GM23248 (cell line): Measurements from ENCODE around the gene EGR1. TPM values are rescaled to one million over a fixed set of nuclear protein-coding genes. Genes with fewer than 3 reads are reported as not detected.

Experiments used
- DNase-seq: peaks from one replicate; pipeline ENCODE4 v3.0.0-alpha.2; 2015
- H2AFZ ChIP-seq: fragments of 200-600 bp; sonication (generic); 2 replicates; pipeline ENCODE4 v1.6.1; 2016; ENCODE audit warnings: antibody characterized with exemption
- H3F3A ChIP-seq: fragments of 200-600 bp; sonication (generic); 2 replicates; pipeline ENCODE4 v1.6.1; 2016; ENCODE audit warnings: mild to moderate bottlenecking, antibody characterized with exemption, mixed run types; ENCODE audit not compliant: insufficient read depth
- H3K27ac ChIP-seq: fragments of 200-600 bp; sonication (generic); 2 replicates; pipeline ENCODE4 v1.5.1; 2016; ENCODE audit warnings: mild to moderate bottlenecking
- H3K27me3 ChIP-seq: fragments of 200-600 bp; sonication (generic); replicated peaks from 2 replicates; pipeline ENCODE4 v1.6.1; 2016; ENCODE audit warnings: mild to moderate bottlenecking; ENCODE audit not compliant: insufficient read depth
- H3K36me3 ChIP-seq: fragments of 200-600 bp; sonication (generic); 2 replicates; pipeline ENCODE4 v1.6.1; 2016; ENCODE audit warnings: low read depth, mild to moderate bottlenecking
- H3K4me1 ChIP-seq: fragments of 200-600 bp; sonication (generic); 2 replicates; pipeline ENCODE4 v1.6.1; 2016; ENCODE audit warnings: mild to moderate bottlenecking; ENCODE audit not compliant: insufficient read depth
- H3K4me2 ChIP-seq: fragments of 200-600 bp; sonication (generic); one replicate; pipeline ENCODE4 v1.6.1; 2016; ENCODE audit warnings: mild to moderate bottlenecking; ENCODE audit not compliant: unreplicated experiment
- H3K4me3 ChIP-seq: fragments of 200-600 bp; sonication (generic); 2 replicates; pipeline ENCODE4 v1.5.1; 2016; ENCODE audit warnings: mild to moderate bottlenecking
- H3K79me2 ChIP-seq: fragments of 200-600 bp; sonication (generic); 2 replicates; pipeline ENCODE4 v1.6.1; 2016; ENCODE audit warnings: mild to moderate bottlenecking; ENCODE audit not compliant: insufficient read depth
- H3K9ac ChIP-seq: fragments of 200-600 bp; sonication (generic); 2 replicates; pipeline ENCODE4 v1.6.1; 2016; ENCODE audit warnings: mild to moderate bottlenecking
- H3K9me2 ChIP-seq: fragments of 200-600 bp; sonication (generic); 2 replicates; pipeline ENCODE4 v1.6.1; 2016; ENCODE audit warnings: mixed run types, mild to moderate bottlenecking, moderate library complexity; ENCODE audit not compliant: insufficient read depth
- H3K9me3 ChIP-seq: fragments of 200-600 bp; sonication (generic); one replicate; pipeline ENCODE4 v1.6.1; 2017; ENCODE audit warnings: low read depth
- H4K20me1 ChIP-seq: fragments of 200-600 bp; sonication (generic); 2 replicates; pipeline ENCODE4 v1.6.0; 2016; ENCODE audit not compliant: insufficient read depth
- EZH2 ChIP-seq: fragments of 200-600 bp; sonication (generic); IDR thresholded peaks from 2 replicates; pipeline ENCODE4 v1.6.1; 2018; ENCODE audit warnings: antibody characterized with exemption, mild to moderate bottlenecking; ENCODE audit not compliant: insufficient read depth, poor library complexity, severe bottlenecking
- EZH2phosphoT487 ChIP-seq: fragments of 200-600 bp; sonication (generic); IDR thresholded peaks from 2 replicates; pipeline ENCODE4 v1.6.1; 2018; ENCODE audit warnings: antibody characterized with exemption, moderate library complexity, mild to moderate bottlenecking, low read depth; ENCODE audit not compliant: insufficient read depth
- WGBS, 2 experiments: methylation state at CpG; one replicate each; pipeline ENCODE4 v1.1.6; 2015 to 2017; ENCODE audit warnings: low lambda C conversion rate in 2 of 2, low coverage in 1 of 2; ENCODE audit errors: missing lambda C conversion rate in 2 of 2; 5-methylcytosine and 5-hydroxymethylcytosine counted together
- in situ Hi-C: fragments of 300-500 bp; cut with MboI; formaldehyde crosslinking; loops from 2 replicates; pipeline ENCODE4 v1.15.0; 2020
- polyA plus RNA-seq: library from polyadenylated mRNA; unstranded; fragments of >200 nt; fragmentation: Nextera tagmentation; extraction: Ambion mirVana; gene quantifications from 2 replicates; pipeline ENCODE4 v1.2.1, GENCODE V29; 2016
- total RNA-seq: library from RNA; depleted of rRNA; stranded (reverse); fragments of >200 nt; shearing (Covaris generic); gene quantifications from 2 replicates; pipeline ENCODE4 v1.2.3, GENCODE V29; 2014

Gene EGR1
- total and polyA plus RNA-seq, 2 experiments from 2014 or later, result 19.0 to 170 TPM

DNA sequence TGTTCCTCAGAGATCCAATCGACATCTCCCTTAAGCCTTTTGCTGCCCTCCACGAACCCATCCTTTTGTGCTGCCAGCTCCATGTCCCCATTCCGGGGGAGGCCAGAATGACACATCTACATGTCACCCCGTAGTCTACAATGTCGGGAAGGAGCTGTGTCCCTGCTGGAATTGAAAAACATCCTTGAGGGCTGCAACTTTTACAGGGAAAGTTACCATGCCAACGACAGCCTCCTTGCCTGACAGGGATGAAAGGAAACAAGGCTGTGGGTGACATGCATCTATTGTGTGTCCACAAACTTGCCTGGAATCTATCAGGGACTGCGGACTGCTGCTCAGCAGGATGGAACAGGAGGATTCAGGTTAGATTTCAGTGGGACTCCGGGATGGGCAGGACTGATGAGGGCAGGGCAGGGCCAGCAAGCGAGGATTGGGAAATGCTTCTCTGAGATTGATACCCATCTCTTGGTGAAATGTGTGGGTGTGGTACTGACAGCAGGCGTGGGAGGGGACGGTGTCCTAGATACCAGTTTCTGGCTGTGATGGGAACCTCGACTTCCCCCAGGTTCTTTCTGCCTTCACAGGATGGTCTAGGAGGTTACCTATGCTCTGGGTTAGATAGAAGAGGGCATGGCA, 25.5 kb downstream of the EGR1 start:
- Histone ChIP-seq H3K9ac (no peak overlapping the region), H3K27me3 (no peaks in the 10 kb centered on the region), H3K79me2 (no peaks in the 10 kb centered on the region), H3K9me3 (no peaks in the 10 kb centered on the region), H3K4me1 (peaks cover 46% of the 10 kb centered on the region), H2AFZ (no peak overlapping the region), H3K4me3 (peak overlapping the region; percentile 77; the same call in 1 of the 2 replicates), H3F3A (peaks cover 22% of the 10 kb centered on the region; the same call in 1 of the 2 replicates), H3K9me2 (no peaks in the 10 kb centered on the region), H4K20me1 (no peaks in the 10 kb centered on the region), H3K27ac (no peak overlapping the region), H3K4me2 (peak overlapping the region; percentile 75), H3K36me3 (no peaks in the 10 kb centered on the region)
- TF ChIP-seq EZH2phosphoT487, result no peak
- DNase-seq, result no peak
- 74% methylated on average over 12 of the region's 12 CpGs for WGBS, 2 experiments
- in situ Hi-C loops, result no loop called here

DNA sequence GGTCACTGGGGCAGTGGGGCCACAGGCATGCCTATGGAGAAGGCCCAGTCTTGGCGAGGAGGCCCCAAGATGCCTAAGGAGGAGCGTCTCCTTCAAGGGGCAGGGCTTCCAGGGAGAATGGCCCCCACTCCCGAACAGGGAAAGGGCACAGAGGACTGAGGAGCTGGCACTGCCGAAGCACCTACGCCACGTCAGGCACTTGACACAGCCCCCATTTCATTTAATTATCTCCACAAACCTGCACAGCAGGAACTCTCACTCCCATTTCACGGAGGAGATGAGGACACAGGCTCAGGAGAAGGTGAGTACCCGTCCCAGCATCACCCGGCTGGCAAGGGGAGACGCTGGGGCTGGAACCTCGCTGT, 26.0 kb downstream of the EGR1 start:
- no peaks in the 10 kb centered on the region for H3K9me3 ChIP-seq
- H3F3A ChIP-seq, result peaks cover 23% of the 10 kb centered on the region; the same call in 1 of the 2 replicates
- no peak overlapping the region for H3K27ac ChIP-seq
- in situ Hi-C loops, result no loop called here
- H3K79me2 ChIP-seq, result no peaks in the 10 kb centered on the region
- WGBS, 2 experiments, result 37 to 43% methylated on average over 11 of the region's 11 CpGs
- peaks cover 46% of the 10 kb centered on the region for H3K4me1 ChIP-seq
- no peak for TF ChIP-seq EZH2
- no peak for TF ChIP-seq EZH2phosphoT487
- H3K36me3 ChIP-seq, result no peaks in the 10 kb centered on the region
- H2AFZ ChIP-seq, result peak overlapping the region; percentile 81
- H3K27me3 ChIP-seq, result no peaks in the 10 kb centered on the region
- H3K4me3 ChIP-seq, result peak overlapping the region; percentile 77
- H3K9me2 ChIP-seq, result no peaks in the 10 kb centered on the region
- H3K9ac ChIP-seq, result peak overlapping the region; percentile 69
- no peaks in the 10 kb centered on the region for H4K20me1 ChIP-seq
- DNase-seq, result no peak
- H3K4me2 ChIP-seq, result peak overlapping the region; percentile 75

DNA sequence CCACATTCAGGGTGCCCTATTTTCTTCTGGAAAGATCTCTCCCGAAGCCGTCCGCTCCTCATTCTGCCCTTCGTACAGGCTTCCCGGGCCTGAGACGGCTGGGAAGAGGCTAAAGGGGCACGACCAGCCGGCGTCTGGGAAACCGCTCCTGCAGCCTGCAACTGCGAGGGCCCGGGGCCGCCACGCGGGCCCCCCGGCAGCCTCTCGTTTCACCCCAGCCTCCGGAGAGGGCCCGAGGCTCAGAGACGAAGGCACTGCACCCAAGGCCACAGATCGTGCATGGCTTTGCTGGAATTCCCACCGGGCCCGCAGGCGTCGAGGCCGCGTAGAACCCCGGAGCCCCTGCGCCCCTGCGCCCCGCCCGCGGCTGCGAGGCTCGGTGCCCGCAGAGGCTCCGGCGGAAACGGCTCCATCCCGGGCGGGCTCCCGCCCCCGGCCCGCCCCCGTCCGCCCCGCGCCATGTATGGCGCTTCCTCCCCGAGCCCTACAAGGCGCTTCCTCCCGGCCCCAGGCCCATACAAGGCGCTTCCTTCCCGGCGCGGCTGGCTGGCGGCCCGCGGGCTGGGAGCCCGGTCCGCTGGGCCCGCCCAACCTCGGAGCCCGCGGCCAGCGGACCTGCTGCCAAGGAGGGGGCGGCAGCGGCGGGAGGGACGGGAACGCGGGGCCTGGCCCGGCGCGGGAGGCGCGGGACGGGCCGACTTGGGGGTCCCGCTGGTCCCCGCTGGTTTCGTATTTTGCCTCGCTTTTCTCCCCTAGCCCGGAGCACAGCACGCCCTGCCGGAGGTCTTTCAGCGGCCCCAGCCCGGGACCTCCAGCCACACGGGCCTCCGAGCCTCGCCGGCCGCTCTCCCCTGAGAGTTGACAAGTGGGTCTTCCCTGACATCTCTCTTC, 26.6 kb downstream of the EGR1 start:
- peak overlapping the region; percentile 77 for H3K4me3 ChIP-seq
- no peaks in the 10 kb centered on the region for H3K9me2 ChIP-seq
- H3K4me1 ChIP-seq, result peaks cover 41% of the 10 kb centered on the region
- in situ Hi-C loops, result no loop called here
- no peaks in the 10 kb centered on the region for H3K36me3 ChIP-seq
- H3K79me2 ChIP-seq, result no peaks in the 10 kb centered on the region
- peak overlapping the region; percentile 97 for H3K4me2 ChIP-seq
- H3K9ac ChIP-seq, result peak overlapping the region; percentile 81
- peak overlapping the region; percentile 81 for H2AFZ ChIP-seq
- TF ChIP-seq EZH2phosphoT487 (no peak), EZH2 (no peak)
- no peaks in the 10 kb centered on the region for H4K20me1 ChIP-seq
- no peaks in the 10 kb centered on the region for H3K27me3 ChIP-seq
- no peak overlapping the region for H3K27ac ChIP-seq
- 4 to 7% methylated on average over 41 to 64 of the region's 93 CpGs for WGBS, 2 experiments
- peak; percentile 97 for DNase-seq
- H3F3A ChIP-seq, result peaks cover 18% of the 10 kb centered on the region; the same call in 1 of the 2 replicates
- H3K9me3 ChIP-seq, result no peaks in the 10 kb centered on the region

DNA sequence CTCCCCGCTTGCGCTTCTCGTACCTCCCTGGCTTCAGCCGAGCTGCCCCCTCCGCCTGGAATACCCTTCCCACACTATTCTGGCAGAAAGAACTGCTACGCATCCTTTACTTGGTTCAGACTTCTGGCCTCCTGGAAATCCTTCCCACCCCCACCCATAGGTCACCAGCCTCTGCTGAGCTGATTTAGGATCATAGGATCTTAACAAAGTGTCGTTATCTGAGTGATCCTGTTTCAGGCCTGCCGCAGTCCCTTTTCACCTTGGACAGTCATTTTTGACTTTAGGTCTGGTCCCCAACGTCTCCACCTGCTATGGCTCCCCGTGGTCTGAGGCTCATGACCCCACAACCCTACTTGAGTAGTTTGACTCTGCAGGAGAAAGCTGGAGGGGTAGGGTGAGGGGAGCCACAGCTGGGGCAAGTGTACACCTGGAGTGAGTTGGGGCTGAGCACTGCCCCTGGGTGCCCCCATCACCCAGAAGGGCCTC, 27.3 kb downstream of the EGR1 start:
- H3K27ac ChIP-seq, result no peak overlapping the region
- peak overlapping the region; percentile 77 for H3K4me3 ChIP-seq
- H3K36me3 ChIP-seq, result no peaks in the 10 kb centered on the region
- no peaks in the 10 kb centered on the region for H4K20me1 ChIP-seq
- TF ChIP-seq EZH2, result no peak
- no peak for TF ChIP-seq EZH2phosphoT487
- H3K79me2 ChIP-seq, result no peaks in the 10 kb centered on the region
- H3K4me2 ChIP-seq, result peak overlapping the region; percentile 97
- H3K9ac ChIP-seq, result peak overlapping the region; percentile 81
- peak overlapping the region; percentile 78 for H2AFZ ChIP-seq
- H3K9me3 ChIP-seq, result no peaks in the 10 kb centered on the region
- no peaks in the 10 kb centered on the region for H3K9me2 ChIP-seq
- DNase-seq, result no peak
- in situ Hi-C loops, result no loop called here
- no peaks in the 10 kb centered on the region for H3K27me3 ChIP-seq
- peaks cover 40% of the 10 kb centered on the region for H3K4me1 ChIP-seq
- WGBS, 2 experiments, result 15 to 26% methylated on average over 10 of the region's 10 CpGs
- peaks cover 14% of the 10 kb centered on the region; the same call in 1 of the 2 replicates for H3F3A ChIP-seq
